Colon (tissue), 2 donors: ENCODE results near the gene SERAC1.

Experiments used
- FAIRE-seq: peaks from 2 replicates; lab custom pipeline; 2012; peaks lifted over from hg19 to GRCh38; lab: Jason Lieb, UNC
- donor health status: control.
- donor health status: control.

SERAC1 gene

DNA sequence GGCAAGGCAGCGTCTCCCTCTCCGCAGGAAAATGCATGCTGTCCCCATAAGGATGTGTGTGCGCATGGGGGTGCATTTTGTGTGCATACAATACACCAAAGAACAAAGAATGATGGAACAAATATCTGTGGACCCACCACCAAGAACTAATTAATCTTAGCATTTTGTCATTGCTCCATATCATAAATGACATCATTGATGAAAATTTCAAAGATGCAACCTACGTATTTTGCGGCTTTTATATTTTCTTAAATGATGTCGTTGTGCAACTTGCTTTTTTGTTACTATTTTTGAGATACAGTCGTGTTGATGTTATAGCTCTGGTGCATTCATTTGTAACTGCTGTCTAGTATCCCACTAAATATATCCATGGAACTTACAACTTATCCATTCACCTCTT lies 89.7 kb downstream of the SERAC1 start:
- no peak for FAIRE-seq

DNA sequence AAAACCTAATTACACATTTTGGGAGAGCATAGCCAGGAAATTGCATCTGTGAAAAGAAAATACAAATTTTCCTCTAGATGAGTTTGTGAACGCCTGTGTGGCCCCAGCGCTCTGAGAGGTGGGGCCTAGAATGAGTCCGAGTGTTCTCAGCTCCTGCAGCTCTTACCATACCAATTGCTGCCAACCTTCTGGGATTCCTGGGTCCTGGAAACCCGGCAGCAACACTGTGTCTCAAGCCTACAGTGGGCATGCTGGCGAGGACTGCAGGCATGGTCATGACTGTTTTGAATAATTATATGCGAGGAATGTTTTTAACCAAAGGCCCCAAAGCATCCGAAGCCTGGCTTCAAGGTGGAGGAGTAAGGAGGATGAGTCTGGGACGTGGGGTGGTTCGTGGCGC lies 90.4 kb downstream of the SERAC1 start:
- no peak for FAIRE-seq

DNA sequence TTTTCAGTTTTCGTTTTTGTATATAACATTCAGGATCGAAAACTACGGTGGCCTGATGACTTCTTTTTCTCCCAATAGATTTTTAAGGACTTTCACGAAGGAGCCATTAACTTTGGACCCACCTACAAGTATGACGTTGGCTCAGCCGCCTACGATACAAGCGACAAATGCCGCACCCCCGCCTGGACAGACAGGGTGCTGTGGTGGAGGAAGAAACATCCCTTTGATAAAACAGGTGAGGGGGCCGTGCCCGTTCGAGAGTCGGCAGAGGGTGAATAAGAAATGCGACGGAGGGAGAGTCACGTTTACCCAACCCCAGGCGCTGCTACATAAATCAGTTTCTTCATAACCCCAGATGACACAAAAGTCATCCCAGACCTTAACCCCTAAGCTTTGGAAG lies 91.5 kb downstream of the SERAC1 start:
- no peak for FAIRE-seq

DNA sequence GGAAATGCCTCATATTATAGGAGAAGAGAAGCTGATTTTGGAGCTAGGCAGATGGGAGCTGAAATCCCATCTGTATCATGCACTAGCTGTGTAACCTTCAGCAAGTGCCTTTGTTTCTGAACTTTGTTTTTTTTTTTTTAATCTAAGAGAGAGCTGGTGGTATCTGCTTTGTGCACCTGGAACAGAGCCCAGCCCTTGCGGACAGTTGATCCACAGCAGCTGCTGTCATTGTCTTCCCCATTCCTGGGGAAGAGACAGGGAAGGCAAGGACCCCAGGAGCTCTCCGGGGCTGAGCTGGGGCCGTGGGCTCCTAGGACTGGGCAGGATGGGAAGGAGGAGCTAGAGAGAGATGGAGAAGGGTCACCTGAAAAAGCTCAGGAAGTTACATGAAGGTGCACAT lies 94.3 kb downstream of the SERAC1 start:
- FAIRE-seq = no peak

DNA sequence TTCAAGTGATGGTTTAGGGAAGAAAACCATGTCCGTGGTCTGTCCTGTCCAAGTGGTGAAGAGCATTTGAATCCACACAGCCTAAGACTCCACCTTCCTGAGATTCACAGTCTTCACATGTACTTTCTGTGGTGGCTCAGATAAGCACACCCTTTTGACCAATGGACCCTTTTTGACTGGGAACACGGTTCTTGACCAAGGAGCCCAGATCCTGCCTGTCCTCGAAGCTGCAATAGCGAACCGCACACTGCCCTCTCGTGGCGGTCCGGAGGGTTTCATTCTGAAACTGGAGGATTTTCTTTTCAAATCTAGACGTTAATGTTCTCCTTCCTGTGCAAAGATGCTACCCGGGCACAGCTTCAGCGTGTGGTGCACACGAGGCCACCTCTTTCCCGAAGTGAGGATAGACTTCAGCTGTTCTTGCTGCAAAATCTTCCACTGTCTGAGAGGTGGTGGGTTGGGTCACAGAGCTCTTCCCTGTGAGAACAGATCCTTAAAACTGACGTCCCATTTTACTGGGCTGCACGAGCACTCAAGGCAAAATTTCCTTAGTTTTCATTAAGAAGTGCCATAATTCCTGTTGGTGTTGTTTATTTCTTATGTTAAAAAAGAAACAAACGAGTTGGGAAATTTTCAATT lies 95.9 kb downstream of the SERAC1 start:
- FAIRE-seq = no peak

DNA sequence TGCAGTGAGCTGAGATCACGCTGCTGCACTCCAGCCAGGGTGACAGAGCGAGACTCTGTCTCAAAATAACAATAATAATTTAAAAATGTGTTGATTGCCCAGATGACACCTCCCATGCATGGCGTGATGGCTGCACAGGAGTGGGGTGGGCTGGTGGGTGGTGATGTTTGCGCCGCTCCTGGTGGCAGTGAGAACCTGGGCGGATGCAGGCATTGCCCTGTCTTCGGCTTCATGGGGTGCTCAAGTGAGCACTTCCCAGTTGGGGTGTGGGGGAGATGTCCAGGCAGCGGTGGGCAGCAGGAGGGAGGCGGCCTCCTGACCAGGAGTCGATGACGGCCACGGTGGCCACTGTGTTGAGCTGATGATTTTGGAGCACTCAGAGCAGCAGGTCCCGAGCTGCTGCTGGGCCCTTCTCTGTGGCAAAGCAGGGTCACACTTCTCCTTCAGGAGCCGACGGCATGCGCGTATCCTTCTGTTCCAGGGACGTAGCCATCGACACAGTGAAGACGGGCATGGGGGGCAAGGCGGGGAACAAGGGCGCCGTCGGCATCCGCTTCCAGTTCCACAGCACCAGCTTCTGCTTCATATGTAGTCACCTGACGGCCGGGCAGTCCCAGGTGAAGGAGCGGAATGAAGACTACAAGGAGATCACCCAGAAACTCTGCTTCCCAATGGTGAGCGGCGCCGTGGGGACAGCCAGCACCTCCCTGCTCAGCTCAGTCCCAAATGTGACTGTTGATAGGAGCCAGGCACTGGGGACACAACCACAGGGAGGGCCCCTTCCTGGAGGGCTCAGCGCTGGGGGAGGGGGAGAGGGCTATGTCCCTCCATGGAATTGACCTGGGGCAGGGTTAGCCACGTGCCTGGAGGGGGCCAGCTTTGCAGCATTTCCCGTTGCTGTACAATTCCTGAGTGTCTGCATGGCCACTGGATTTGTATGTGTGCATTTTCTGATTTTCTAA lies 96.7 kb downstream of the SERAC1 start:
- no peak for FAIRE-seq

DNA sequence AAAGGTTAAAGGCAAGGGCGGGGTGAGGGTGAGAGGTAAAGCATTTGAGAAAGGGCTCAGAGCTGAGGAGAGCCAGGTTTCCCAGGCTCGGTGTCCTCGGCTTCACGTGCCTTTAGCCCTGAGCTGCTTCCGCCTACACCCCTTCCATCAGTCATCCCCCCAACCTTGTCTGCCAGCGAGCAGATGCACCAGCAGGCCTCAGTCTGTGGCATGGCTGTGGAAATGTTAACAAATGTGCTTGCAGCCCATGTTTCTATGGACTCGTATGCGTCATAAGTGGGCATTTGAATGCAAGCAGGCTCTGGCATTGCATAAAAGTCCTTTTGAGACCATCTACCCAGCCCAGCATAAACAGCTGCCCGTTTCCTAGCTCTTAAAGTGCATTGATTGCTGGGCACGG lies 97.5 kb downstream of the SERAC1 start:
- no peak for FAIRE-seq

DNA sequence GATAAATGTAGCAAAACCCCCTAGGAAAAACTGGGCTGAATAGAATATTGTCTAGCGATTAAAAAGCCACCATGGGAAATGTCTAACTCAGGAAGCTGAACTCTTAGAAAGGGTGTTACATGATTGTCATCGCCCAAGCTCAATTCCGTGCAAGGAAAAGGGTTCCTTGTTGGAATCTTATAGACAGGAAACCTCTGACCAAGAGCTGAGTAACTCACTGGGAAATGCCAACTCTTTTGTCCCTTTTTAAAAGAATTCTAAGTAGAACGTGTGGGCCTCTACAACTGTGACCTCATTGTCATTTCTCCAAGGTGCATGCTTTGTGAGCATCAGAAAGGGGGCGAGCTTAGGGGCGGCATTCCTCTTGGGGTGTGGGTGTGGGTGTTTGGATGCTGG lies 98.3 kb downstream of the SERAC1 start:
- FAIRE-seq = no peak

DNA sequence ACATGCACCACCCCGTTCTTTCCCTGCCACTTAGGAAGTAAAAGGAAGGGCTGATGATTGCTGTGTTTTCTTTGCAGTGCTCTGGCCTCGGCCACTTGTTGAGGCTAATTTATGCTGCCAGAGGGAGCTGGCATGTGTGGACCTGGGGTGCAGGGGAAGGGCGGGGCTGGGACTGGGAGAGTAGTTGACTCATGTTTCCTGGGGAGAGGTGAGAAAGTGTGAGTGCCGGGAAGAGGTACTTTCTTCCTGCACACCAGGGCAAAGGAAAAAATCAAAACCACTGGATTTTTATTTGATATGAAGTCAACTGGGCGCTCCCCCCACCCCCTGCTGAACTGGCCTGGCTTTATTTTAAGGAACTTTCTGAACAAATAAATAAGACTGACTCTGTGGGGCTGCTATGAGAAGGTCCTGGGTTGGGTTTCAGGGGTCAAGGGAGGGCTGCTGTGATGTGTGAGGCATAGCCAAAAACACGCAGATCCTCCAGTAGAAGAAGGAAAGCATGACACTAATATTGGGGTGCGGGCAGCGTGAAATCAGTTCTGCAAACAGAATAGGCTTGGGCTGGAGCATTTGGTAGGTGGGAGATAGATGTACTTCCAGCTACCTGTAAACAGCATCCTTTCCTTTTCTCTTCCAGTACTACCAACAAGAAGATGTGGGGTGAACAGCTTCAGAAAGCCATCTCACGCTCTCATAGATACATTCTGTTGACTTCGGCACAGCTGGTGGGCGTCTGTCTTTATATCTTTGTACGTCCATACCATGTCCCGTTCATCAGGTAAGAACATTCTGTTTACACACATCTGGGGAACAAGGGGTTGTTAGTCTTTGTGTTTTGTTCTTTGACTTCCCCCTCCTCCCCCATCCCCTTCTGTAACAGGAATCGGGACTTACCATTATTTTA lies 98.9 kb downstream of the SERAC1 start:
- no peak for FAIRE-seq

DNA sequence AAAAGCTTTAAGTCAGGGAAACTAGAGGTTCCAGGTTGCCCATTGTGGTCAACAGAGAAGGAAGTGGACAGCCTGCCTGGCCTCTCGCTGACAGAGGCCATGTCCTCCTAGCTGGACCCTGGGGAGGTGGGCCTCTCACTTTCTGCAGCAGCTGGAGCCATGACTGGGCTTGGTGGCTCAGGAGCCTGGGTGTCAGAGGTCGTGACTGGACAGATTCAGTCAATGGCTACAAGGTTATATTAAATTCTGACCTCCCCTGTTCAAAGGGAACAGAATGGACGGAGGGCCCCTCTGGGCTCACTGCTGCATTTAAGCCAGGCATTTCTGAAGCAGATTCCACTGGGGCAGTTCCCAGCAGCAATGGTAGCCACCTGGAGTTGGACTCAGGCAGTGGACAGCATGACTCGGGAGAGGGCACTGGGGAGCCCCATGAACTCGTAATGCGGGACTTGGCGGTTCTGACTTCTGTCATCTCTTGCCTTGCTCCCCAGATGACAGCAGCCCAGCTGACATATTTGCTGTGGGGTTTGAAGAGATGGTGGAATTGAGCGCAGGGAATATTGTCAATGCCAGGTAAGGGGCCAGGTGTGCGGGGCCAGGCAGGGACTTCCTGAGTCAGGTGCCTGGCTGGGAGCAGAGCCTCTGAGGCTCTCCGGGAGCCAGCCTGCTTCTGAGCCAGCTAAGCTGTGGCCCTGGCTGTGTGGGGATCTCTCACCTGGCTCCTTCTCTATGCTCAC lies 99.7 kb downstream of the SERAC1 start:
- no peak for FAIRE-seq

DNA sequence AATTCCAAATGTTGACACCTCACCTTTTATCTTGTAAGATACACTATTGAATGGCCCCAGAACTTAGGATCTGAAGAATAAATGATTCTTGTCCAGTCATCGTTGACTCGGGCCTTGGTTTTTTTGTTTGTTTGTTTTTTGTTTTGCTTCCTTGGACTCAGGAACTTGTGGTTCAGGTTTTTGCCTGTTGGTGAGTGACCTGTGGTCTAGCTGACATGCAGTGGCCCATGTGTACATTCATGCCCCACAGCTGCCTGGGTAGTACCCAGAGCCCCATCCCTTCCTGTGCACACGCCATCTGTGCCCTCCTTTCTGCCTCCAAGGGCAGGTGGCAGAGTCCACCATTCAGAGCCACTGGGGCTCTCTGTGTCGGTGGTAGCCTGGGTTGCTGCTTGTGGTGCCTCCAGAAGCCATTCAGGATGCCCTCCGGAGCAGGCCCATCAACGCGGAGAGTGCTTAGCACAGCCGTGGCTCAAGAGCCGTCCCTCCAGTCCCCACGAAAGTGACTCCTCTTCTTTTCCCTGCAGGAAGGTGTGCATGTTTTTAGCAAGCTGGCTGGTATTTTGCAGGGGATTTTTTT lies 100.5 kb downstream of the SERAC1 start:
- no peak for FAIRE-seq

DNA sequence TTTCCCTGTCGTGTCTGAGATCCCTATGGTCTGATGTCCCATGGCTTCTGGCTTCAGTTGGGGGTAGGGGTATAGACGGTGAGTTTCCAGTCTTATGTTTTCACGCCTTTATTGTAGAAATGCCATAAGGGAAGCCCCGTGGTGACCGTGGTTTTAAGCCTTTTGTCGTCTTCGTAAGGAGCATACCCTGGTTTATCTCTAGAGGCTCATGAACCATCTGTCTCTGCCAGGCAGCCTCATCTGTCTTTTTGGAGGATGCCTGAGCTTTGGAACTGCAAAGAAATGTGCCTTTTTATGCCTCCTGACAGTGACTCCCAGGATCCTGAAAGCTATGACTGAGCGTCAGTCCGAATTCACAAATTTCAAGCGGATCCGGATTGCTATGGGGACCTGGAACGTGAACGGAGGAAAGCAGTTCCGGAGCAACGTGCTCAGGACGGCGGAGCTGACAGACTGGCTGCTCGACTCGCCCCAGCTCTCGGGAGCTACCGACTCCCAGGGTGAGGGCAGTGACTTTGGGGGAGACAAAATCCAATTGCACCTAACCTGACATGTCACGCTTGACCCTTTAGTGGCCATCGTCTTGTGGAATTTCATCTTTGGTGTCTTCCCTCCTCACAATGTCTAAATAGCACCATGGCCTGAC lies 101.8 kb downstream of the SERAC1 start:
- FAIRE-seq = no peak

DNA sequence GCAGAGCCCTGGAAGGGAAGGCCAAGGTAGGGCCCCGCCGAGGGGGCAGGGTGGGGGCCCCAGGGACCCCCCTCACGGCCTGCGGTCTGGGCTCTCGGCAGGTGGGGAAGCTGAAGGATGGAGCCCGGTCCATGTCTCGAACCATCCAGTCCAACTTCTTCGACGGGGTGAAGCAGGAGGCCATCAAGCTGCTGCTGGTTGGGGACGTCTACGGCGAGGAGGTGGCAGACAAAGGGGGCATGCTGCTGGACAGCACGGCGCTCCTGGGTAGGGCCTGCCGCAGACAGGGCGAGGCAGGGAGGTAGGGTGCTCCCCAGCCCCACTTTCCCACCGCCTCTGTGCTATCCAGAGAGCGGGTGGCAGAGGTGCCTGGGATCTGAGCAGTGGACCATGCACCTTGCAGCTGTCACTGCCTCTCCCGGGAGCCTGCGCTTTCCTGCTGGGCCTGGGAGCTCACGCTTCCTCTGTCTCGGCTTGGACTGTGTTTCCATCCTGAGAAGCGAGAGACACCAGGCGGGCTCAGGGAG lies 103.3 kb downstream of the SERAC1 start:
- no peak for FAIRE-seq

DNA sequence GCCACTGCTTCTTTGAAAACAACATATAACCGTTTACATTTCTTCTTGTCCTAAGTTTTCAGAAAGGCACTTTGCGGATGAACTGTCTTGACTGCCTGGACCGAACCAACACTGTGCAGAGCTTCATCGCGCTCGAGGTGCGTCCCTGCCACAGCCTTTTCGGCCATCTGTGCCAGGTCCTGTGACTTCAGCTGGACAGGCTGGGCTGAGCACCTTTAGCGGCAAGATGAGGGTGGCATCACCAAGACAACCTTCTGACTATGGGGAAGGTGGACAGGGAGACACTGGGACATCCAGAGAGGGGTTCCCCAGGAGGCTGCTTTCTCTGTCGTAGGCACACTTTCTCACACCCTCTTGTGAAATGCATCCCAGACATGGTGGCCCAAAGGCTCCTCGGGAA lies 104.3 kb downstream of the SERAC1 start:
- FAIRE-seq = no peak

DNA sequence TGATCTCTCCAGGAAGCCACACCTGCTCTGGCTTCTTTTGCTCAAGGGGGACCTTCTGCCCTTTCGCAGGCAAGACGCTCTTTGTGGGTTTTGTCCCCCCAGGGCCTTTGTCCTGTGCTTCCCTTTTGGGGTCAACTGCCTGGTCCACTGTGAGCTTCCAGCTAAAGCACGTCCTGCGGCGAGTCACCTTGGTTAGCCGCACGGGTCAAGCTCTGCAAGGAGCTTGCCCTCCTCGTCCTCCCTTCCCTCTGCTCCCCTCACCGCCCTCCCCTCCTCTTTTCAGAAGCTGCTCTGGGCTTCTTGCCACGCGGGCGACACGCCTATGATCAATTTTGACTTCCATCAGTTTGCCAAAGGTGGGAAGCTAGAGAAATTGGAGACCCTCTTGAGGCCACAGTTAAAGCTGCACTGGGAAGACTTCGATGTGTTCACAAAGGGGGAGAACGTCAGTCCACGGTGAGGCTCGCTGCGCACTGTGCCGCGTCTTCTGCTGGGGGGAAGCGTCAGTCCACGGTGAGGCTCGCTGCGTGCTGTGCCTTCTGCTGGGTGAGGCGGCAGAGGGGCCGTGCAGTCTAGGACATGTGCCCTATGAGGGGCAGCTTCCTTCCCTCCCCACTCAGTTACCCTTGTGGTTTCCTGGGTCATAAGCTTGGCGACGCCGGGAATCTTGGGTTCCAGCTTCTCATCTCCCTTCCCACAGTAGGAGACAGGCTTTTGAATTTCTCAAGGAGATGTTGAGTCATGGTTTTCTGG lies 106.2 kb downstream of the SERAC1 start:
- FAIRE-seq = no peak

DNA sequence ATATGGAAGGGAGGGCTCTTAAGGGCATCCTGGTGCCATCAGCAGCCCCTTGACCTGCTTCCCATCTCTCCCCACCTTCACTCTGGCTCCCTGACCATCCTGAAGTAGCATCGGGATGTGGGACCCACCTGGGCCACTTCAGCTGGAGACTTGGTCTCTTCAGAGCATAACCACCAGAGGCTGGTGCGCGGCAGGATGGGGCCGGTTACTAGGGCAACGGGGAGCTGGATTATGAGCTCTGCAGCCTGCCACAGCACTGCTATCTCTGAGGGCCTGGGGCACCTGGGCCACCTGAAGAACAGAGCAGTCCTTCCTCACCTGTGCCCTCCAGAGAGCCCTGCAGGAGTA lies 106.7 kb downstream of the SERAC1 start:
- FAIRE-seq = no peak

DNA sequence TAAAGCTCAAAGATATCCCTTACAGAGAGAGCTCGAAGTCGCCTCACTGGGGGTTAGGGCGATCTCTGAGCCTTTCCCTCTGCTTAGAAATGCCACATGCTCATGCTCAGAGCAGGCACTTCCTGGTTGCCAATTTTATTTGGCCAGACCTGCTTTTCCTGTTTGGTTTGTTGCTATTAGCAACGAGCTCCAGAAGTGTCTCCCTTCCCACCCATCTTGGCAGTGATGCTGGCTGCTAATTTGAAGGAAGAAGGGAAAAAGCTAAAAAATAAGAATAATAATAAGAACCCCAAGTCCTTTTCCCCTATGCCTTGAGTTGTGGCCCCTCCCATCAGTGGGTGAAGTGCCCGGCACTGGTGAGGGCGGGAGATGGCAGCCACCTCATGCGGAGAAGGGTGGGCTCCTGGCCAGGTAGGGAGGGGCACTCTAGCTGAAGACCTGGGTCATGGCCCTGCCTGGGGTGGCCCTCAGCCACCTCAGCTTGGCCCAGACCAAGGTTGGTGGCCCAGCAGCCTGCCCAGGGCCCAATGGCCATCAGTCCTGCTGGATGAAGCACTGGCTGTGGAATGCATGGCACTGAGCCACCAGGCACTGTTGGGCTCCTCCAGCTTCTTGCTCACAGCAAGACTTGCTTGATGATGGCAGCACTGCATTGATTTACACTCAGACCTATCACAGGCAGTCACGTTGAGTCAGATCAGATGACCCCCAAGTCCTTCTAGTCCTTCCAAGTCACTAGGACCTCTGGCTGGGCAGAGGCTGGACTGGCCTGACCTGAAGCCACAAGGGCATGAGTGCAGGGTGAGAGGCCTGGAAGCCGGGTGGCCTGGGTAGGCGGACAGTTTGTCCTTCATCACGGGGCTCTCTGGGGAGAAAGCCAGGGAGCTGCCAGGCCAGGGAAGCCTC lies 107.4 kb downstream of the SERAC1 start:
- FAIRE-seq = no peak
